ENCODE results near the gene ALKBH6. TPM values are rescaled to one million over a fixed set of nuclear protein-coding genes. Genes with fewer than 3 reads are reported as not detected.

The ALKBH6 gene
- total and polyA plus RNA-seq, 2 of the 13 experiments (the other 11 are each of a cell fraction or from before 2014, with no cell fraction given): 13.7 to 18.1 TPM

- peak; percentile 90; the same call in 1 of the 2 replicates for TF ChIP-seq ZGPAT (CRISPR knock-in tag; IDR thresholded peaks at IDR 0.05)
- peak; percentile 71; the same call in 1 of the 2 replicates for TF ChIP-seq NR2C2 (CRISPR knock-in tag; IDR thresholded peaks at IDR 0.05; ENCODE audit: borderline replicate concordance)
- TF ChIP-seq ZNF839 (CRISPR knock-in tag; IDR thresholded peaks at IDR 0.05; ENCODE audit: borderline replicate concordance): no peak
- TF ChIP-seq ZKSCAN8 (CRISPR knock-in tag; IDR thresholded peaks at IDR 0.05; ENCODE audit: borderline replicate concordance): no peak
- peak; percentile 53; the same call in 1 of the 2 replicates for TF ChIP-seq ZNF33B (CRISPR knock-in tag; IDR thresholded peaks at IDR 0.05)
- peak; percentile 87 for TF ChIP-seq TAF1 (CRISPR knock-in tag; IDR thresholded peaks at IDR 0.05)
- peak; percentile 78 for TF ChIP-seq MED1 (CRISPR knock-in tag; IDR thresholded peaks at IDR 0.05)
- TF ChIP-seq ZNF543 (CRISPR knock-in tag; IDR thresholded peaks at IDR 0.05): peak; percentile 71
- peak; percentile 78 for TF ChIP-seq RBM39 (IDR thresholded peaks at IDR 0.05; ENCODE audit: low read depth, low read length, poor library complexity, severe bottlenecking)
- no peak for TF ChIP-seq ZNF780A (CRISPR knock-in tag; IDR thresholded peaks at IDR 0.05)
- TF ChIP-seq ZBTB3 (CRISPR knock-in tag; IDR thresholded peaks at IDR 0.05; ENCODE audit: borderline replicate concordance, low read depth): no peak
- no peak; the same call in 1 of the 2 replicates for TF ChIP-seq MEIS1 (CRISPR knock-in tag; IDR thresholded peaks at IDR 0.05; ENCODE audit: borderline replicate concordance)
- peak; percentile 59; the same call in 1 of the 2 replicates for TF ChIP-seq THAP9 (CRISPR knock-in tag; IDR thresholded peaks at IDR 0.05; ENCODE audit: borderline replicate concordance)
- TF ChIP-seq ZNF556 (CRISPR knock-in tag; IDR thresholded peaks at IDR 0.05; ENCODE audit: borderline replicate concordance): no peak; the same call in 1 of the 2 replicates
- peak; percentile 77 for TF ChIP-seq ARID5B (CRISPR knock-in tag; IDR thresholded peaks at IDR 0.05)
- peak; percentile 100 for TF ChIP-seq USF2 (IDR thresholded peaks at IDR 0.05; ENCODE audit: low read depth, low read length)
- TF ChIP-seq USF2 (CRISPR knock-in tag; IDR thresholded peaks at IDR 0.05; ENCODE audit: borderline replicate concordance): peak; percentile 100
- peak; percentile 35; the same call in 1 of the 2 replicates for TF ChIP-seq RNF2 (conservative IDR thresholded peaks at IDR 0.05; ENCODE audit: low read depth)
These were observed 40.2 kb upstream of the ALKBH6 start, which contains the start of gene THAP8 (continued) for GRCh38 chr19:36054119-36054732.

Measured in HepG2 (cell line).